GM21390 (cell line): ENCODE measurements around the gene VCL.
"Not testable (repeated sequence)": the region's sequence is repeated elsewhere in the genome, so short reads cannot be mapped to it uniquely, and the experiment has no call there.

ENCODE experiments used
- ATAC-seq: cut with Tn5 transposase; IDR thresholded peaks from one replicate; pipeline ENCODE4 v1.9.1; 2021; ENCODE audit not compliant: unreplicated experiment

VCL gene

GRCh38 chr10:74035303-74035702, 37.4 kb downstream of the VCL start:
- no peak for ATAC-seq

GRCh38 chr10:74036474-74036873, 38.6 kb downstream of the VCL start:
- no peak for ATAC-seq

GRCh38 chr10:74039561-74040145, 41.7 kb downstream of the VCL start:
- no peak for ATAC-seq

GRCh38 chr10:74040200-74041126, 42.5 kb downstream of the VCL start:
- no peak for ATAC-seq

- no peak for ATAC-seq
Observed at GRCh38 chr10:74044419-74044818, 46.5 kb downstream of the VCL start.

GRCh38 chr10:74047304-74047703, 49.4 kb downstream of the VCL start:
- no peak for ATAC-seq

- no peak for ATAC-seq
Observed at GRCh38 chr10:74047871-74048270, 50.0 kb downstream of the VCL start.

- ATAC-seq = no peak
Observed at GRCh38 chr10:74048433-74048832, 50.5 kb downstream of the VCL start.

- no peak for ATAC-seq
Observed at GRCh38 chr10:74049955-74050354, 52.0 kb downstream of the VCL start.

GRCh38 chr10:74050653-74051052, 52.7 kb downstream of the VCL start:
- ATAC-seq = no peak

GRCh38 chr10:74051736-74052342, 53.9 kb downstream of the VCL start:
- ATAC-seq = no peak

GRCh38 chr10:74052994-74053393, 55.1 kb downstream of the VCL start:
- no peak for ATAC-seq

- ATAC-seq = no peak
Observed at GRCh38 chr10:74055383-74056049, 57.6 kb downstream of the VCL start.

- ATAC-seq = peak; percentile 60
Observed at GRCh38 chr10:74056050-74056818, 58.3 kb downstream of the VCL start.

- ATAC-seq = no peak
Observed at GRCh38 chr10:74058071-74058470, 60.2 kb downstream of the VCL start.

GRCh38 chr10:74058658-74059057, 60.7 kb downstream of the VCL start:
- no peak for ATAC-seq

- ATAC-seq = no peak
Observed at GRCh38 chr10:74061104-74061503, 63.2 kb downstream of the VCL start.

GRCh38 chr10:74061978-74062377, 64.1 kb downstream of the VCL start:
- ATAC-seq = not testable (repeated sequence)

GRCh38 chr10:74063256-74063655, 65.3 kb downstream of the VCL start:
- ATAC-seq = no peak
